HG03571 (cell line): Measurements from ENCODE around the gene POU6F2.

ENCODE experiments used
- ATAC-seq: cut with Tn5 transposase; IDR thresholded peaks from one replicate; pipeline ENCODE4 v1.9.1; 2021; ENCODE audit not compliant: unreplicated experiment

POU6F2 gene

GRCh38 chr7:39392151-39392550 is 414.4 kb downstream of the POU6F2 start:
- no peak for ATAC-seq

- ATAC-seq: no peak
Observed at GRCh38 chr7:39394105-39394680, 416.5 kb downstream of the POU6F2 start.

- ATAC-seq: no peak
Observed at GRCh38 chr7:39399458-39399857, 421.7 kb downstream of the POU6F2 start.

- ATAC-seq: no peak
Observed at GRCh38 chr7:39399986-39400385, 422.3 kb downstream of the POU6F2 start.

- ATAC-seq: no peak
Observed at GRCh38 chr7:39400836-39401235, 423.1 kb downstream of the POU6F2 start.

GRCh38 chr7:39402034-39402433 is 424.3 kb downstream of the POU6F2 start:
- no peak for ATAC-seq

- ATAC-seq: no peak
Observed at GRCh38 chr7:39404907-39405306, 427.2 kb downstream of the POU6F2 start.

- ATAC-seq: no peak
Observed at GRCh38 chr7:39405581-39405980, 427.9 kb downstream of the POU6F2 start.

GRCh38 chr7:39406467-39406866 is 428.8 kb downstream of the POU6F2 start:
- no peak for ATAC-seq

GRCh38 chr7:39407137-39407536 is 429.4 kb downstream of the POU6F2 start:
- no peak for ATAC-seq

GRCh38 chr7:39407723-39408122 is 430.0 kb downstream of the POU6F2 start:
- ATAC-seq: no peak

- no peak for ATAC-seq
Observed at GRCh38 chr7:39408906-39409305, 431.2 kb downstream of the POU6F2 start.

GRCh38 chr7:39410582-39410981 is 432.9 kb downstream of the POU6F2 start:
- ATAC-seq: no peak

- ATAC-seq: no peak
Observed at GRCh38 chr7:39413636-39414223, 436.0 kb downstream of the POU6F2 start.

- ATAC-seq: peak; percentile 95
Observed at GRCh38 chr7:39414224-39415035, 436.7 kb downstream of the POU6F2 start.

- no peak for ATAC-seq
Observed at GRCh38 chr7:39415091-39415787, 437.5 kb downstream of the POU6F2 start.

GRCh38 chr7:39416866-39417265 is 439.2 kb downstream of the POU6F2 start:
- ATAC-seq: no peak

GRCh38 chr7:39417642-39418041 is 439.9 kb downstream of the POU6F2 start:
- no peak for ATAC-seq

- no peak for ATAC-seq
Observed at GRCh38 chr7:39421251-39421650, 443.5 kb downstream of the POU6F2 start.

GRCh38 chr7:39421661-39422060 is 444.0 kb downstream of the POU6F2 start:
- ATAC-seq: no peak

- no peak for ATAC-seq
Observed at GRCh38 chr7:39428221-39428620, 450.5 kb downstream of the POU6F2 start.

GRCh38 chr7:39429421-39429820 is 451.7 kb downstream of the POU6F2 start:
- no peak for ATAC-seq
